GM21717 (cell line): ENCODE data around the gene CLHC1.
"Not testable (repeated sequence)": the region's sequence is repeated elsewhere in the genome, so short reads cannot be mapped to it uniquely, and the experiment has no call there.

ENCODE experiments used
- ATAC-seq: cut with Tn5 transposase; IDR thresholded peaks from one replicate; pipeline ENCODE4 v1.9.1; 2021; ENCODE audit warnings: mild to moderate bottlenecking, moderate library complexity; ENCODE audit not compliant: unreplicated experiment

CLHC1 gene

GRCh38 chr2:55232863-55233657 lies 967 bp upstream of the CLHC1 start:
- peak; percentile 25 for ATAC-seq

GRCh38 chr2:55231546-55232083 lies 478 bp downstream of the CLHC1 start:
- peak; percentile 1 for ATAC-seq

GRCh38 chr2:55230551-55230950 lies 1.5 kb downstream of the CLHC1 start:
- ATAC-seq: no peak

GRCh38 chr2:55229221-55229620 lies 2.9 kb downstream of the CLHC1 start:
- ATAC-seq: no peak

GRCh38 chr2:55228226-55228563 lies 3.9 kb downstream of the CLHC1 start:
- ATAC-seq: no peak

GRCh38 chr2:55227437-55228225 lies 4.5 kb downstream of the CLHC1 start:
- ATAC-seq: not testable (repeated sequence)

GRCh38 chr2:55225481-55226020 lies 6.5 kb downstream of the CLHC1 start:
- no peak for ATAC-seq

GRCh38 chr2:55224761-55225261 lies 7.3 kb downstream of the CLHC1 start:
- no peak for ATAC-seq

GRCh38 chr2:55223958-55224760 lies 7.9 kb downstream of the CLHC1 start:
- no peak for ATAC-seq

- no peak for ATAC-seq
These were observed 18.3 kb downstream of the CLHC1 start for GRCh38 chr2:55213822-55214221.

- ATAC-seq: no peak
These were observed 27.1 kb downstream of the CLHC1 start for GRCh38 chr2:55204950-55205349.

GRCh38 chr2:55204536-55204935 lies 27.6 kb downstream of the CLHC1 start:
- no peak for ATAC-seq

GRCh38 chr2:55200416-55200815 lies 31.7 kb downstream of the CLHC1 start:
- ATAC-seq: no peak

- no peak for ATAC-seq
These were observed 35.6 kb downstream of the CLHC1 start for GRCh38 chr2:55196526-55196925.

- ATAC-seq: not testable (repeated sequence)
These were observed 40.2 kb downstream of the CLHC1 start for GRCh38 chr2:55191888-55192287.

- ATAC-seq: not testable (repeated sequence)
These were observed 45.3 kb downstream of the CLHC1 start for GRCh38 chr2:55186837-55187236.

- ATAC-seq: no peak
These were observed 51.7 kb downstream of the CLHC1 start for GRCh38 chr2:55180374-55180773.

GRCh38 chr2:55176094-55176415 lies 56.0 kb downstream of the CLHC1 start:
- no peak for ATAC-seq

GRCh38 chr2:55175254-55176093 lies 56.6 kb downstream of the CLHC1 start:
- no peak for ATAC-seq
